ENCODE measurements around the gene ACSM5. TPM values are rescaled to one million over a fixed set of nuclear protein-coding genes. Genes with fewer than 3 reads are reported as not detected.

ACSM5 gene
- total and polyA plus RNA-seq, 2 donors (not counting 1 experiment from before 2014, with no cell fraction given) = not detected

- Mint-ChIP-seq H3K27me3 (peaks cover under 1% of the 10 kb centered on the region), H3K9me3 (ENCODE audit: insufficient read depth) (no peaks in the 10 kb centered on the region), H3K4me3 (no peak overlapping the region), H3K4me1 (no peaks in the 10 kb centered on the region), H3K27ac (no peak overlapping the region)
- Histone ChIP-seq H4K20me1 (ENCODE audit: control insufficient read depth, insufficient read depth, low read length, poor library complexity, severe bottlenecking) (no peaks in the 10 kb centered on the region), H3K4me2 (replicated peaks; ENCODE audit: low read depth, low read length, poor library complexity, severe bottlenecking) (no peak overlapping the region), H2AFZ (ENCODE audit: insufficient read depth, low read depth, low read length, poor library complexity, severe bottlenecking) (no peak overlapping the region), H3K27ac (ENCODE audit: low read length in 2 of 2) (no peak overlapping the region), H3K9me3 (ENCODE audit: control extremely low read depth in 1 of 3, control insufficient read depth in 2 of 3, insufficient read depth in 1 of 3, low read length in 2 of 3) (no peaks in the 10 kb centered on the region), H3K4me3 (ENCODE audit: control extremely low read depth in 1 of 5, extremely low read depth in 1 of 5, insufficient read depth in 1 of 5, low read depth in 2 of 5, low read length in 4 of 5) (no peak overlapping the region), H3K4me1 (ENCODE audit: control insufficient read depth in 2 of 2, insufficient read depth in 2 of 2, low read length in 2 of 2) (no peaks in the 10 kb centered on the region), H3K9ac (ENCODE audit: low read length) (no peak overlapping the region), H3K36me3 (replicated peaks in 1 of 2; ENCODE audit: control extremely low read depth in 1 of 2, control insufficient read depth in 1 of 2, extremely low read depth in 1 of 2, insufficient read depth in 2 of 2, low read length in 1 of 2) (no peaks in the 10 kb centered on the region), H3K27me3 (replicated peaks in 1 of 4; ENCODE audit: control extremely low read depth in 1 of 4, control insufficient read depth in 3 of 4, insufficient read depth in 4 of 4, low read length in 3 of 4) (no peaks in the 10 kb centered on the region), H3K79me2 (ENCODE audit: control insufficient read depth, insufficient read depth, low read length) (no peaks in the 10 kb centered on the region)
- WGBS (ENCODE audit: insufficient coverage) = 100% methylated on average over 1 of the region's 7 CpGs
- ATAC-seq (ENCODE audit: low read depth) (no peak), DNase-seq (no peak)
- TF ChIP-seq CTCF (IDR thresholded peaks at IDR 0.05) (no peak), EZH2 (IDR thresholded peaks at IDR 0.05; ENCODE audit: borderline replicate concordance, insufficient read depth, low read depth, low read length, poor library complexity, severe bottlenecking) (no peak)
- intact Hi-C loops (cut with micrococcal nuclease) = no loop called here
- POLR2A ChIA-PET = no interaction called here
- CTCF ChIA-PET = interaction anchor here (1.3 kb wide), 1 partner anchor 11 kb away, joined by 5 read pairs; no protein-coding TSS in a partner anchor
These were observed 12.4 kb upstream of the ACSM5 start for GRCh38 chr16:20396846-20397467.

GRCh38 chr16:20397468-20398074 is 11.8 kb upstream of the ACSM5 start:
- no peak for ATAC-seq (ENCODE audit: low read depth)
- POLR2A ChIA-PET = no interaction called here
- H3K4me1 Mint-ChIP-seq = no peaks in the 10 kb centered on the region
- no peak overlapping the region for H3K4me3 ChIP-seq (ENCODE audit: control extremely low read depth in 1 of 5, extremely low read depth in 1 of 5, insufficient read depth in 1 of 5, low read depth in 2 of 5, low read length in 4 of 5)
- no peak overlapping the region for H3K4me3 Mint-ChIP-seq
- WGBS (ENCODE audit: insufficient coverage) = 78% methylated on average over 6 of the region's 7 CpGs
- H3K9me3 Mint-ChIP-seq (ENCODE audit: insufficient read depth) = no peaks in the 10 kb centered on the region
- peaks cover 3% of the 10 kb centered on the region for H3K27me3 Mint-ChIP-seq
- no peak overlapping the region for H3K4me2 ChIP-seq (replicated peaks; ENCODE audit: low read depth, low read length, poor library complexity, severe bottlenecking)
- no peaks in the 10 kb centered on the region for H4K20me1 ChIP-seq (ENCODE audit: control insufficient read depth, insufficient read depth, low read length, poor library complexity, severe bottlenecking)
- no peak overlapping the region for H2AFZ ChIP-seq (ENCODE audit: insufficient read depth, low read depth, low read length, poor library complexity, severe bottlenecking)
- H3K36me3 ChIP-seq (replicated peaks in 1 of 2; ENCODE audit: control extremely low read depth in 1 of 2, control insufficient read depth in 1 of 2, extremely low read depth in 1 of 2, insufficient read depth in 2 of 2, low read length in 1 of 2) = no peaks in the 10 kb centered on the region
- no peaks in the 10 kb centered on the region for H3K4me1 ChIP-seq (ENCODE audit: control insufficient read depth in 2 of 2, insufficient read depth in 2 of 2, low read length in 2 of 2)
- no peaks in the 10 kb centered on the region for H3K27me3 ChIP-seq (replicated peaks in 1 of 4; ENCODE audit: control extremely low read depth in 1 of 4, control insufficient read depth in 3 of 4, insufficient read depth in 4 of 4, low read length in 3 of 4)
- H3K79me2 ChIP-seq (ENCODE audit: control insufficient read depth, insufficient read depth, low read length) = no peaks in the 10 kb centered on the region
- DNase-seq = no peak
- no peak for TF ChIP-seq CTCF (IDR thresholded peaks at IDR 0.05)
- intact Hi-C loops (cut with micrococcal nuclease) = no loop called here
- no peak overlapping the region for H3K27ac Mint-ChIP-seq
- no peaks in the 10 kb centered on the region for H3K9me3 ChIP-seq (ENCODE audit: control extremely low read depth in 1 of 3, control insufficient read depth in 2 of 3, insufficient read depth in 1 of 3, low read length in 2 of 3)
- CTCF ChIA-PET = interaction anchor here (1.3 kb wide), 1 partner anchor 11 kb away, joined by 5 read pairs; no protein-coding TSS in a partner anchor
- H3K9ac ChIP-seq (ENCODE audit: low read length) = no peak overlapping the region
- no peak overlapping the region for H3K27ac ChIP-seq (ENCODE audit: low read length in 2 of 2)

All from B cell (primary cell).